ENCODE results near the gene CPSF4. TPM values are rescaled to one million over a fixed set of nuclear protein-coding genes. Genes with fewer than 3 reads are reported as not detected.

The CPSF4 gene
- total RNA-seq, 1 donor from 2014 or later: 37.9 TPM

DNA sequence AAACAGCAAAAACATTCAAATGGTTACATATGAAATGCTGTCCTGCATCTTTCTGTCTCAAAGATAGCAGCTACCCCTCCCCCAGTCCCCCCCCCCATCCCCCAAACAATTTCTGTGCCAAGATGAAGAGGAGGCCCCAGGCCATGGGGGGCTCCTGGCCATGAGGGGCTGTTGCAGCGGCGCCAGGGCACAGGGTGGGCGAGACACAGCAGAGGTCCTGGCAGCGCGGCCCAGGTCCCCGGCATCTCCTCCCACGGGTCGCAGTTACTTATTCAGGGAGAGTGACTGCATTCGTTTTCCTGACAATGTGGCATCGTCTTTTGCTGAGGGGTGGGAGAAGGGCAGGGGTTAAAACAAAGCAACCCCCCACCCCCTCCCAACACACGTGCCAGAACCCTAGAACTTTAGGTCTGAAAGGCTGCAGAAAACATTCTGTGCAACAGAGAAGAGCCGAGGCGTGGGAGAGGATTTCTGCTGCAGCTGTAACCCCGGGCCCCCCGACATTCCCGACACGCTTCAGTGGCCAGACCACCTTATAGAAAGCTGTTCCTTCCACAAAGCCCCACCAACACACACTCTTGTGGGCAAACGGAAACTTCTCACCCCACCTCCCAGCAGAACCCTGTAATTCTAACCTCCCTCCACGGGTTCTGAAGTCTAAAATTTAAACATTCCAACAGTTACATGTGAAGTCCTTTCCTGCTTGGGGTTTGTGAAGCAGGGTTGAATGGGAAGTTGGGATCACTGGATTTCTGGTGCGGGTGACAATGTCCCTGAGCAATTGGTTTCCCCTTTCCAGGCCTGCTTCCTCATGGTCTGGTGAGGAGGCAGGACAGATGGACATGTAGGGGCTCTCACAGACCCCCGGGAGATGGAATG, 42.1 kb upstream of the CPSF4 start:
- TF ChIP-seq, protein P1, sequence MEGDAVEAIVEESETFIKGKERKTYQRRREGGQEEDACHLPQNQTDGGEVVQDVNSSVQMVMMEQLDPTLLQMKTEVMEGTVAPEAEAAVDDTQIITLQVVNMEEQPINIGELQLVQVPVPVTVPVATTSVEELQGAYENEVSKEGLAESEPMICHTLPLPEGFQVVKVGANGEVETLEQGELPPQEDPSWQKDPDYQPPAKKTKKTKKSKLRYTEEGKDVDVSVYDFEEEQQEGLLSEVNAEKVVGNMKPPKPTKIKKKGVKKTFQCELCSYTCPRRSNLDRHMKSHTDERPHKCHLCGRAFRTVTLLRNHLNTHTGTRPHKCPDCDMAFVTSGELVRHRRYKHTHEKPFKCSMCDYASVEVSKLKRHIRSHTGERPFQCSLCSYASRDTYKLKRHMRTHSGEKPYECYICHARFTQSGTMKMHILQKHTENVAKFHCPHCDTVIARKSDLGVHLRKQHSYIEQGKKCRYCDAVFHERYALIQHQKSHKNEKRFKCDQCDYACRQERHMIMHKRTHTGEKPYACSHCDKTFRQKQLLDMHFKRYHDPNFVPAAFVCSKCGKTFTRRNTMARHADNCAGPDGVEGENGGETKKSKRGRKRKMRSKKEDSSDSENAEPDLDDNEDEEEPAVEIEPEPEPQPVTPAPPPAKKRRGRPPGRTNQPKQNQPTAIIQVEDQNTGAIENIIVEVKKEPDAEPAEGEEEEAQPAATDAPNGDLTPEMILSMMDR (IDR thresholded peaks at IDR 0.05): no peak
- H3K4me1 Mint-ChIP-seq (ENCODE audit: unreplicated experiment): peaks cover 21% of the 10 kb centered on the region
- no peaks in the 10 kb centered on the region for H3K9me3 Mint-ChIP-seq (ENCODE audit: unreplicated experiment)
- no peak overlapping the region for H3K4me3 Mint-ChIP-seq (ENCODE audit: unreplicated experiment)
- H3K36me3 Mint-ChIP-seq (ENCODE audit: unreplicated experiment): peaks cover 32% of the 10 kb centered on the region
- H3K27ac Mint-ChIP-seq (ENCODE audit: unreplicated experiment): no peak overlapping the region
- no peak for DNase-seq (ENCODE audit: extremely low spot score, unreplicated experiment)
- H3K27me3 Mint-ChIP-seq (ENCODE audit: unreplicated experiment): no peaks in the 10 kb centered on the region

DNA sequence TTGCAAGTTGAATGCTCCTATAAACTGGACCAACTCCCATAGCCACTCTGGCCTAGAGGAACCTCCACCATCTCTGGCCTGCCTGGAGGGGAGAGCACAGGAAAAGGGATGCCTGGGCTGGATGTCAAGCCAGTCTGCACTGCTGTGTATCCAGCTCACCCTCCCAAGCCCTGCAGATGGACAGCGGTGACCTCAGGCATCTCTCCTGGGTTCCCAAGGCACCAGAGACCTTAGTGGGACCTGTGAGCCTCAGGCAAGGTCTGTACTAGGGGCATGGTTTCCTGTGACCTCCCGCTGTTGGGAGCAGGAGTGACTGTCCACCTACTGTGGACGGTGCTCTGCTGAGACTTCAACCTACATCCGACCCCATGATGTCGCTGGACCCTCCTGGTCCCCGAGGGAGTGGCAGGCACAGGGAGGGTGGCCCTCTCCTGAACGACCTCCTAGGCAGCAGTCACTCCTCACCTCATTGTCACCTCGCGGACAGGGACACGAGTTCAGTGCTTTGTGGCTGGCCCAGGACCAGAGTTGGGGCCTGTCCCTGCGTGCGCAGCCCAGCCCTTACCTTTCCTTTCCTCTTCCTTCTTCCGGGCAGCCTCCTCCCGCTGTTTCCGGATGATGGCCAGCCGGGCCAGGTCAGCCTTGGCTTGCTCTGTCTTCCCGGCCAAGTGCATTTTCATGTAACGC, 41.3 kb upstream of the CPSF4 start:
- Mint-ChIP-seq H3K9me3 (ENCODE audit: unreplicated experiment) (no peaks in the 10 kb centered on the region), H3K27me3 (ENCODE audit: unreplicated experiment) (no peaks in the 10 kb centered on the region), H3K4me3 (ENCODE audit: unreplicated experiment) (no peak overlapping the region), H3K36me3 (ENCODE audit: unreplicated experiment) (peaks cover 32% of the 10 kb centered on the region), H3K27ac (ENCODE audit: unreplicated experiment) (no peak overlapping the region), H3K4me1 (ENCODE audit: unreplicated experiment) (peaks cover 21% of the 10 kb centered on the region)
- no peak for DNase-seq (ENCODE audit: extremely low spot score, unreplicated experiment)
- TF ChIP-seq, protein P1 (IDR thresholded peaks at IDR 0.05): no peak

DNA sequence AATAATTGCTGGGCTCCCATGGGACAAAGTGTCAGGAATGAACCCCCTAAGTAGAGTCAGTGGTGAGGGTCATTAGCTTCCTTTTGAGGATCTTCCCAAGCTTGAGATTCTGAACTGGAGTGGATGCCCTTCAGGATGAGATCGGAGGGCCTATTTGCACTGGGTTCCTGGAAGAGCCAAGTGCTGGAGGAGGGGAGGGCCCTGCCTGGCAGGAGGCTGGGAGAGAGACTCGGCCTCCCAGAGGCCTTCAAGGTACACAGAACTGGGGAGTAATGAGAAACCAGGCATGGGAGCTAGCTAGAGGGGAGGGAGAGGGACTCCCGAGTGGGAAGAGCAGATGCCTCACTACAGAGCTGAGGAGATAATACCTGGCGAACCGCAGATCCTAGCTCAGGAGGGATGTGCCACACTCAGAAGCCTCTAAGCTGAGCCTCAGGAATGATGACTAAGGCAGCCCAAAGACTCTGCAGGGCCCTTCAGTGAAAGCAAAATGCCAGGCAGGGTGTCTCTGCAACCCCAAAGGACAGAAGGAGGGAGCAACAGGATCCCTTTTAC, 39.8 kb upstream of the CPSF4 start:
- H3K9me3 Mint-ChIP-seq (ENCODE audit: unreplicated experiment): no peaks in the 10 kb centered on the region
- H3K4me3 Mint-ChIP-seq (ENCODE audit: unreplicated experiment): no peak overlapping the region
- H3K4me1 Mint-ChIP-seq (ENCODE audit: unreplicated experiment): peaks cover 8% of the 10 kb centered on the region
- H3K27ac Mint-ChIP-seq (ENCODE audit: unreplicated experiment): peak overlapping the region; percentile 48
- no peak for DNase-seq (ENCODE audit: extremely low spot score, unreplicated experiment)
- TF ChIP-seq, protein P1 (IDR thresholded peaks at IDR 0.05): no peak
- H3K27me3 Mint-ChIP-seq (ENCODE audit: unreplicated experiment): no peaks in the 10 kb centered on the region
- H3K36me3 Mint-ChIP-seq (ENCODE audit: unreplicated experiment): peaks cover 45% of the 10 kb centered on the region

DNA sequence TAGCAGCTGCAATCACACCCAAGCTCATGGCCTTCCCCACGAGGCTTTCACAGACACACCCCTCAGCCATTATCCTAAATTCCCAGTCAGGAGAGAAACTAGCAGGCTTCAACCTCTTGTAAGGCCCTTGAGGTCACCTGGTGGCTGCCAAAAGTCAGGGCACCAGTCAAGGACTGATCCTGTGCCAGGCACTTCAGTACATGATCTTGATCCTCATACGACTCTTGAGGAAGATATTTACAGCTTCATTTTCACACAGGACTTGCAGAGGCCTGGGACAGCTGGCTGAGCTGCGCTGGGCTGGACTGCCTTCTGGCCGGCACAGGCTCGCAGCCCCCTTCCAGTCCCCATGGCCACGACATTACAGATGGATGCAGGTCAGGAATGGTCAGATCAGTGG, 39.1 kb upstream of the CPSF4 start:
- TF ChIP-seq, protein P1 (IDR thresholded peaks at IDR 0.05): no peak
- Mint-ChIP-seq H3K4me3 (ENCODE audit: unreplicated experiment) (no peak overlapping the region), H3K9me3 (ENCODE audit: unreplicated experiment) (no peaks in the 10 kb centered on the region), H3K36me3 (ENCODE audit: unreplicated experiment) (peaks cover 45% of the 10 kb centered on the region), H3K4me1 (ENCODE audit: unreplicated experiment) (peaks cover 8% of the 10 kb centered on the region), H3K27ac (ENCODE audit: unreplicated experiment) (no peak overlapping the region), H3K27me3 (ENCODE audit: unreplicated experiment) (no peaks in the 10 kb centered on the region)
- no peak for DNase-seq (ENCODE audit: extremely low spot score, unreplicated experiment)

DNA sequence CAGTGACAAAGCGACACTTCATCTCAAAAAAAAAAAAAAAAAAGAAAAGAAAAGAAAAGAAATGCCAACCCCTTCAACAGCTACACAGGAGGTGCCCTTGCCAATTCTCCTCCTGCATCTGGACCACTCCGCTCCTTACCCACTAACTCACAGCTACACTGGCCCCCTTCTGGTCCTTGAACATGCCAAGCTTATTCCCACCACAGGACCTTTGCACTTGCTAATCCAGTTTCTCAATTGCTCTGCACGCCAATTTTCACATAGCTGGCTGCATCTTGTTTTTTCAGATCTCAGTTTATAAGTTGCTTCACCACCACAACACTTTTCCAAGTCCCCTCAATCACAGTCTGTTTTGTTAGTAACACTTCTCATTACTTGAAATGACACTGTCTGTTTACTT, 35.9 kb upstream of the CPSF4 start:
- H3K36me3 Mint-ChIP-seq (ENCODE audit: unreplicated experiment): peaks cover 36% of the 10 kb centered on the region
- no peak overlapping the region for H3K4me3 Mint-ChIP-seq (ENCODE audit: unreplicated experiment)
- H3K27ac Mint-ChIP-seq (ENCODE audit: unreplicated experiment): no peak overlapping the region
- TF ChIP-seq, protein P1 (IDR thresholded peaks at IDR 0.05): no peak
- no peaks in the 10 kb centered on the region for H3K9me3 Mint-ChIP-seq (ENCODE audit: unreplicated experiment)
- H3K27me3 Mint-ChIP-seq (ENCODE audit: unreplicated experiment): no peaks in the 10 kb centered on the region
- DNase-seq (ENCODE audit: extremely low spot score, unreplicated experiment): no peak
- peaks cover 22% of the 10 kb centered on the region for H3K4me1 Mint-ChIP-seq (ENCODE audit: unreplicated experiment)
